ENCODE data around the gene REM2.
A peak's percentile ranks its signal among the peaks of the same experiment; 100 is the strongest.

Gene REM2

DNA sequence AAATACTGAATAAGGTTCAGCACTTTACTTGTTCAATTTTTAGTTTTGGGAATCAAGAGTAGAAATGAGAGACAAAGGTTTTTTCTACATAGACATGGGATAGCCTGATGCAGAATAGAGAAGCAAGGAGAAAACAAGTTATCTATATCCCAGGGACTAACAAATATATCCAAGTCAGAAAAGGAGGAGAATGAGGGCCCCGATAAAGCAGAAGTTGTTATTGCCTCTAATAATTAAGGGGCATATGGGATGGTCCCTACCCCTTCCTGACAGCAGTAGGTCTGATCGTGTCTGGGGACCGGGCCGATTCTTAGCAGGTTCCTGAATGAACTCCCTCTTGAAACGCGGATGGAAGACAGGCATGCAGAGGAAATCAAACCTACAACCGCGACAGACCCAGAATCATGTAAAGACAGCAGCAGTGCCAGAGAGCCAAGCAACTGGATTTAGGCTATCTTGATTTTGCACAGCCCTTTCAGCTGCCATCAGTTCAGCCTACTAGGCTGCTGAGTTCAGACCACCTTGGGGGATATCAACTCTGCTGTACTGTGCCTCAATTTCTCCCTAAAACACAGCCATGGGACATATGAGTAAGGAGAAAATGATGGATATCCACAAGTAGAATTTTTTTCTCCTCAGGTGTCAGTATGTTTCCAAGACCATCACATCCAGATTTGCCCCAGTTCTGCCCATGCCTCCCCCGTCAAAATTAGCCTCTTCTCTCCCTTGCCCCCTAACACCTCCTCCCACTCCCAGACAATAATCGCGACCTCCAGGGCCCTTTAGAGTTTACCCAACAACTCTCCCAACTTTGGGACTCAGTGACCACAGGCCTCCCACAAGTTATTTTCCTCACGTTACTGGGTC, 45.4 kb downstream of the REM2 start:
- TF ChIP-seq, protein P1, sequence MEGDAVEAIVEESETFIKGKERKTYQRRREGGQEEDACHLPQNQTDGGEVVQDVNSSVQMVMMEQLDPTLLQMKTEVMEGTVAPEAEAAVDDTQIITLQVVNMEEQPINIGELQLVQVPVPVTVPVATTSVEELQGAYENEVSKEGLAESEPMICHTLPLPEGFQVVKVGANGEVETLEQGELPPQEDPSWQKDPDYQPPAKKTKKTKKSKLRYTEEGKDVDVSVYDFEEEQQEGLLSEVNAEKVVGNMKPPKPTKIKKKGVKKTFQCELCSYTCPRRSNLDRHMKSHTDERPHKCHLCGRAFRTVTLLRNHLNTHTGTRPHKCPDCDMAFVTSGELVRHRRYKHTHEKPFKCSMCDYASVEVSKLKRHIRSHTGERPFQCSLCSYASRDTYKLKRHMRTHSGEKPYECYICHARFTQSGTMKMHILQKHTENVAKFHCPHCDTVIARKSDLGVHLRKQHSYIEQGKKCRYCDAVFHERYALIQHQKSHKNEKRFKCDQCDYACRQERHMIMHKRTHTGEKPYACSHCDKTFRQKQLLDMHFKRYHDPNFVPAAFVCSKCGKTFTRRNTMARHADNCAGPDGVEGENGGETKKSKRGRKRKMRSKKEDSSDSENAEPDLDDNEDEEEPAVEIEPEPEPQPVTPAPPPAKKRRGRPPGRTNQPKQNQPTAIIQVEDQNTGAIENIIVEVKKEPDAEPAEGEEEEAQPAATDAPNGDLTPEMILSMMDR (IDR thresholded peaks at IDR 0.05; ENCODE audit: extremely low read depth, insufficient read depth, missing control alignments), result no peak
- in situ Hi-C loops (cut with MboI; ENCODE audit: low pct_unique_long_range_greater_than_20kb, low sequenced_read_pairs, unreplicated experiment), result no loop called here
- no peak for DNase-seq (ENCODE audit: low spot score)

DNA sequence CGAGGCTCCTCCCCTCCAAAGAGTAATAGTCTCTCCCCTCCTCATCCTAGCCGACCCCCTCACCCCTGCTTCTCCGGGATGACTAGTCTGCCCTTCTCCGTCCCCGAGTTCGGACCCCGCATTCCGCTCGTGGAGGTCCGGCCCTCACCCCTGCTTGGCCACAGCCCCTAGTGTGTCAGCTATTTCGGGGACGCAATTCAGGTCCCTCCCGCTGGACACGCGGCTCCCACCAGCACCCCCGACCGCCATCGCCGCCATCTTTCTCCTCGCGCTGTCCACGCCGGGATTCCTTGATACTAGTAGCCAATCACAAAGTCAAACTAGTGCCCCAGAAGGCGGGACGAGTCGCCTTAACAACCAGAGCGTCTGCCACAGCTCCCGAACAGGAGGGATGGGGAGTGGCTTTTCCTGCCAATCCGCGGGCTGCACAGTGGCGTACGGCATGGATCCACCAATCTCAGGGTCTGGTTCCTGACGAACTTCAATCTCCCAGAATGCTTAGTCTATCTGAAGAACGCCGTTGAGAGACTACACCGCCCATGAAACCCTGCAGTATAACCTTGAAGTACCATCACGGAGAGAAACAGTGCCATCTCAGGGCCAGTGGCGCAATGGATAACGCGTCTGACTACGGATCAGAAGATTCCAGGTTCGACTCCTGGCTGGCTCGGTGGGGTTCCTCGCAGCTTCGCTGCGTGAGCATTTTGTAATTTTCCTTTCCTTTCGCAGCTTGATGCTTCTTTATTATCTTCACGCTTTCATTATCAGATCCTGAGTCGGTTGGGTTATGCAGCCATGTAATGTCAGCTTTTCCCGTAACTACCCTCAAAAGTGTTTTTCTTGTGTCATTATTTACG, 46.3 kb downstream of the REM2 start, which contains the start of gene PRMT5:
PRMT5 (minus strand) TSS at position 273 of the 857 bp plus-strand sequence; CDS start at position 258, 15 bp downstream.
- TF ChIP-seq, protein P1 (IDR thresholded peaks at IDR 0.05; ENCODE audit: extremely low read depth, insufficient read depth, missing control alignments), result no peak
- in situ Hi-C loops (cut with MboI; ENCODE audit: low pct_unique_long_range_greater_than_20kb, low sequenced_read_pairs, unreplicated experiment), result no loop called here
- peak; percentile 93 for DNase-seq (ENCODE audit: low spot score)

DNA sequence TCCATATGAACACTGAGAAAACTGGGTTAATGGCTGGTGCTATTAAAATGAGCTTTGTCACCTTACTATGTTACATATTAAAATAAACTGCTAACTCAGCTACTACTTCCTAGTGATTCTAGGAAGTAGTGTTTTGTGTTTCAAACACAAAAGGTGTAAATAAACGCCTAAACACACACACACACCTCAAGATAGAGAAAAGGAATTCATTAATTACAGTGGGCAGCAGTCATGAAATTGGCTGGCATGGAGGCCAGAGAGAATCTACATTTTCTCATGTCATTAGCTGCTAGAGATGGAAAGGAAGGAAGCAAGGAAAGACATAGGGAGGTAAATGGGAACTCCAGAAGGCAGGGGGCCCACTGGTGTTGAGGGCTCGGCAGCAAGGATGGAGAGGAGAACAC, 46.9 kb downstream of the REM2 start:
- TF ChIP-seq, protein P1 (IDR thresholded peaks at IDR 0.05; ENCODE audit: extremely low read depth, insufficient read depth, missing control alignments), result no peak
- no peak for DNase-seq (ENCODE audit: low spot score)
- in situ Hi-C loops (cut with MboI; ENCODE audit: low pct_unique_long_range_greater_than_20kb, low sequenced_read_pairs, unreplicated experiment), result no loop called here

GRCh38 chr14:22932146-22932545, 49.1 kb downstream of the REM2 start:
- TF ChIP-seq, protein P1 (IDR thresholded peaks at IDR 0.05; ENCODE audit: extremely low read depth, insufficient read depth, missing control alignments), result no peak
- in situ Hi-C loops (cut with MboI; ENCODE audit: low pct_unique_long_range_greater_than_20kb, low sequenced_read_pairs, unreplicated experiment), result no loop called here
- no peak for DNase-seq (ENCODE audit: low spot score)

DNA sequence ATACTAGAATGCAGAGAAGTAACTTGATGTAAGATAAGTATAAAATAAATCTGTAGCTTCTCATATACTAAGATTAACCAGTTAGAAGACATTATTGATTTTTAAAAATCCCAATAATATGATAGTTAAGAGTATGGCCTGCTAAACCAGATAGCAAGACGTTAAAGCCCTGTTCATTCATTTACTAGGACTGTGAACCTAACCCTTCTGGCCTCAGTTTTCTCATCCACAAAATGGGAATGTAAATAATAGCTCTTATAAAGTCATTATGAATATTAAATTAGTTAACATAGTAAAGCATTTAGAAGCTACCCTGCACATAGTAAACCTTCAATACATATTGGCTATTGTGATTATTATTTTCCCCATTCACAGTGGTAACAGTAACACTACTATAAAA, 52.1 kb downstream of the REM2 start:
- DNase-seq (ENCODE audit: low spot score), result no peak
- in situ Hi-C loops (cut with MboI; ENCODE audit: low pct_unique_long_range_greater_than_20kb, low sequenced_read_pairs, unreplicated experiment), result no loop called here
- TF ChIP-seq, protein P1 (IDR thresholded peaks at IDR 0.05; ENCODE audit: extremely low read depth, insufficient read depth, missing control alignments), result no peak
